IPS-15b (cell line): Measurements from ENCODE around the gene EMX1.

Source experiments
- H3K27me3 ChIP-seq: one replicate; pipeline ENCODE4 v1.6.1; 2013; ENCODE audit warnings: low read length; ENCODE audit not compliant: control insufficient read depth, insufficient read depth
- H3K36me3 ChIP-seq: one replicate; pipeline ENCODE4 v1.6.1; 2013; ENCODE audit warnings: low read length; ENCODE audit not compliant: control insufficient read depth, insufficient read depth
- H3K4me1 ChIP-seq: one replicate; pipeline ENCODE4 v1.6.1; 2013; ENCODE audit warnings: mild to moderate bottlenecking, low read length; ENCODE audit not compliant: control insufficient read depth, insufficient read depth
- H3K4me3 ChIP-seq: one replicate; pipeline ENCODE4 v1.5.1; 2013; ENCODE audit warnings: low read depth, low read length
- H3K9ac ChIP-seq: one replicate; pipeline ENCODE4 v1.6.1; 2013; ENCODE audit warnings: low read depth, mild to moderate bottlenecking, low read length
- H3K9me3 ChIP-seq: one replicate; pipeline ENCODE4 v1.6.1; 2013; ENCODE audit warnings: mild to moderate bottlenecking, low read length; ENCODE audit not compliant: control insufficient read depth, insufficient read depth

Gene EMX1

DNA sequence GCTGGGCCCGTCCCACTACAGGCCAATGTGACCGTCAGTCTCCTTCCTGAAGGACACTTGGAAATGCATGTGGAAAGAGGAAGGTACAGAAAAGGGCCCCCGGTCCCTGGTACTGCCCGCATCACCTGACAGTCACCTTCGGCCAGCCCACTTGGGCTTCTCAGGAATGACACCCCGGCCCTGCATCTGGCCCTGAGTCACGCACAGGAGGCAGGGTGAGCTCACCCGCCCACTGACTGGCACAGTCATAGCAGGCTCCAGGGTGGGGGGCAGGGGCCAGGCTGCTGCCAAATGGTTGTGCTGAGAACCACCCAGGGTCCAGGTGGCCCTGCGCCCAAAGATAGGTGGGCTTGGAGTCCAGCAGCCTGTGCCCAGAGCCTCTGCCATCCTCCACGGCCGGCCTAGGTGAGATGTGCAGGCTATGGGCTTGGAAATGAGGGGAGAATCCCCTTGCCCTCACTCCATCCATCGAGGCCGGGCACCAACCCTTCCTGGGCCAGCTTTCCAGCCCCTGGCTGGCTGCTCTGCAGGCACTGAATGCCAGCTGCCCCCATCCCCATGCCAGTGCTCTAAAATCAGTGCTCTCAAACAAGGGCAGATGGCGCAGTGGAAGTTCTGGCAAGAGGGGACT lies 14.1 kb downstream of the EMX1 start:
- peaks cover 78% of the 10 kb centered on the region for H3K27me3 ChIP-seq
- H3K9ac ChIP-seq = no peak overlapping the region

DNA sequence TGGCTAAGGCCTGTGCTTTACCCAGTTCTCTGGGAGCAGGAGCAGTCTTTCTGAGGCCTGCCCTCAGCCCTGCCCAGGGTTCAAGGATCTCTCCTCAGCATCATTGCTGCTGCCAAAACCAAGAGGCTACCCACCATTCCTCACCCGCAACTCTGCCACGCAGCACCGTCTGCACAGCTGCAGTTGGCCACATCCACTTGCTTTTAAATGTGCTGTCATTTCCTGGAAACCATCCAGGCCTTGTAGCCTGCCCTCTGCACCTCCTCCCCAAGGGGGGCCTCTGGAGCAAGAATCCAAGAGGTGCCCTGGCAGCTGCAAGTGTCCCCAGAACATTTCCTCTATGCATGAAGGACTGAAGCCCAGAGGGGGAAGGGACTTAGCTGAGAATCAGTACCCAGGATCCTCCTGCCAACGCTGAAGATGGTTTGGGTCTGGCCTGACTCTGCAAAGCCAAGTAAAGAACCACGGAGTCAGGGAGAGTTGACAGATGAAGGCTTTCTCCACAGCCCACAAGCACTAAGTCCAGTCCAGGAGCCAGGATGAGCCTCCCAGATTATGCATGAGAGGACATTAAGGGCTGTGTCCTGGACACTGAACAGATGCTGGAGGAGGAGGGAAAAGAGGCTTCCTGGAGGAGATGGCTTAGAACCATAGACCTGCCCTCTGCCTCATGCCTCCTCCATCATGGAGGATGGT lies 14.9 kb downstream of the EMX1 start:
- Histone ChIP-seq H3K27me3 (peaks cover 72% of the 10 kb centered on the region), H3K36me3 (no peaks in the 10 kb centered on the region), H3K9ac (no peak overlapping the region), H3K9me3 (no peaks in the 10 kb centered on the region), H3K4me1 (peaks cover 6% of the 10 kb centered on the region), H3K4me3 (no peak overlapping the region)

More for the DNA sequence above, 14.1 kb downstream of the EMX1 start:
- no peaks in the 10 kb centered on the region for H3K36me3 ChIP-seq
- no peaks in the 10 kb centered on the region for H3K9me3 ChIP-seq
- no peaks in the 10 kb centered on the region for H3K4me1 ChIP-seq
- H3K4me3 ChIP-seq = no peak overlapping the region

DNA sequence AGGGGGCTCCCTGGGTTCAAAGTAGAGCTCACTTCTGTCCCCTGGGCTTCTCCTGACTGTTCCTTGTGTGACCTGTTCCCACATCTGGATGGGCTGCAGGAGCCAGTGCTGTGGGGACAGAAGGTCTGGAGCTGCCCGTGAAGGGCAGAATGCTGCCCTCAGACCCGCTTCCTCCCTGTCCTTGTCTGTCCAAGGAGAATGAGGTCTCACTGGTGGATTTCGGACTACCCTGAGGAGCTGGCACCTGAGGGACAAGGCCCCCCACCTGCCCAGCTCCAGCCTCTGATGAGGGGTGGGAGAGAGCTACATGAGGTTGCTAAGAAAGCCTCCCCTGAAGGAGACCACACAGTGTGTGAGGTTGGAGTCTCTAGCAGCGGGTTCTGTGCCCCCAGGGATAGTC lies 15.5 kb downstream of the EMX1 start:
- H3K9me3 ChIP-seq = no peaks in the 10 kb centered on the region
- no peaks in the 10 kb centered on the region for H3K36me3 ChIP-seq
- H3K9ac ChIP-seq = no peak overlapping the region
- peaks cover 66% of the 10 kb centered on the region for H3K27me3 ChIP-seq
- no peak overlapping the region for H3K4me3 ChIP-seq
- peaks cover 6% of the 10 kb centered on the region for H3K4me1 ChIP-seq

DNA sequence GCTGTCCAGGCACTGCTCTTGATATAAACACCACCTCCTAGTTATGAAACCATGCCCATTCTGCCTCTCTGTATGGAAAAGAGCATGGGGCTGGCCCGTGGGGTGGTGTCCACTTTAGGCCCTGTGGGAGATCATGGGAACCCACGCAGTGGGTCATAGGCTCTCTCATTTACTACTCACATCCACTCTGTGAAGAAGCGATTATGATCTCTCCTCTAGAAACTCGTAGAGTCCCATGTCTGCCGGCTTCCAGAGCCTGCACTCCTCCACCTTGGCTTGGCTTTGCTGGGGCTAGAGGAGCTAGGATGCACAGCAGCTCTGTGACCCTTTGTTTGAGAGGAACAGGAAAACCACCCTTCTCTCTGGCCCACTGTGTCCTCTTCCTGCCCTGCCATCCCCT lies 15.9 kb downstream of the EMX1 start:
- Histone ChIP-seq H3K4me3 (no peak overlapping the region), H3K4me1 (peaks cover 6% of the 10 kb centered on the region), H3K36me3 (no peaks in the 10 kb centered on the region), H3K9me3 (no peaks in the 10 kb centered on the region), H3K27me3 (peaks cover 64% of the 10 kb centered on the region), H3K9ac (no peak overlapping the region)

DNA sequence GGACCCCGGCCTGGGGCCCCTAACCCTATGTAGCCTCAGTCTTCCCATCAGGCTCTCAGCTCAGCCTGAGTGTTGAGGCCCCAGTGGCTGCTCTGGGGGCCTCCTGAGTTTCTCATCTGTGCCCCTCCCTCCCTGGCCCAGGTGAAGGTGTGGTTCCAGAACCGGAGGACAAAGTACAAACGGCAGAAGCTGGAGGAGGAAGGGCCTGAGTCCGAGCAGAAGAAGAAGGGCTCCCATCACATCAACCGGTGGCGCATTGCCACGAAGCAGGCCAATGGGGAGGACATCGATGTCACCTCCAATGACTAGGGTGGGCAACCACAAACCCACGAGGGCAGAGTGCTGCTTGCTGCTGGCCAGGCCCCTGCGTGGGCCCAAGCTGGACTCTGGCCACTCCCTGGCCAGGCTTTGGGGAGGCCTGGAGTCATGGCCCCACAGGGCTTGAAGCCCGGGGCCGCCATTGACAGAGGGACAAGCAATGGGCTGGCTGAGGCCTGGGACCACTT lies 16.4 kb downstream of the EMX1 start:
- Histone ChIP-seq H3K9ac (no peak overlapping the region), H3K36me3 (no peaks in the 10 kb centered on the region), H3K27me3 (peaks cover 59% of the 10 kb centered on the region), H3K4me1 (peaks cover 6% of the 10 kb centered on the region), H3K9me3 (no peaks in the 10 kb centered on the region), H3K4me3 (no peak overlapping the region)

DNA sequence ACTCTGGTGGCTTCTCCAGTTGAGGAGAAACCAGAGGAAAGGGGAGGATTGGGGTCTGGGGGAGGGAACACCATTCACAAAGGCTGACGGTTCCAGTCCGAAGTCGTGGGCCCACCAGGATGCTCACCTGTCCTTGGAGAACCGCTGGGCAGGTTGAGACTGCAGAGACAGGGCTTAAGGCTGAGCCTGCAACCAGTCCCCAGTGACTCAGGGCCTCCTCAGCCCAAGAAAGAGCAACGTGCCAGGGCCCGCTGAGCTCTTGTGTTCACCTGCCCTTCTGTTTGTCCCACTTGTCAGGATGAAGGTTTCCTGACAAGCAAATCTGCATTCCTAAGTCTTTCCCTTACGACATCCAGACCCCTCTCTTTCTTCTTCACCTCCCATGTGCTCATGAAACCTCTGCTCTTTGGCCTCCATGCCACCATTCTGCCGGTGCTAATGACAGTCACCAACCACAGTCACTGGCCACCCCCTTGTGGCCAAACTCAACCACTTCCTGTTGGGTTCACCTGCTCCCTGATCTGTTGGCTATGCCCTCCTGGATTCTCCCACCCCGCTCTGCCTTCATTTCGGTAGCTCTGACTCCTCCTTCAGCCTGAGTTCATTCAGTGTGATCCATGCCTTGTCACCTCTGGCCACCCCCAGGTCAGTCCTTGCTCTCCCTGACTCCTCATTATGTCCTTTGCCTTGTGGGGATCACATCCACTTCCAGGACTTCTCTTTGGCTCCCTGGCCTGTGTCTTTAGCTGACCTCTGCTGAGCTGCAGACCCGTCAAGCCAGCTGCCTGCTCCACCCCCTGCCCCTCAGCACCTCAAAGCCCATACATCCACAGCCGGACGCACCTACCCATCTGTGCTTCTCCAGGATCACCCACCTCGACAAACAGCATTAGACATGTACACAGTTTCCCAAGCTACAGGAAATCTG lies 17.6 kb downstream of the EMX1 start:
- Histone ChIP-seq H3K9ac (no peak overlapping the region), H3K27me3 (peaks cover 49% of the 10 kb centered on the region), H3K4me1 (peaks cover 6% of the 10 kb centered on the region), H3K9me3 (no peaks in the 10 kb centered on the region), H3K36me3 (no peaks in the 10 kb centered on the region), H3K4me3 (no peak overlapping the region)

DNA sequence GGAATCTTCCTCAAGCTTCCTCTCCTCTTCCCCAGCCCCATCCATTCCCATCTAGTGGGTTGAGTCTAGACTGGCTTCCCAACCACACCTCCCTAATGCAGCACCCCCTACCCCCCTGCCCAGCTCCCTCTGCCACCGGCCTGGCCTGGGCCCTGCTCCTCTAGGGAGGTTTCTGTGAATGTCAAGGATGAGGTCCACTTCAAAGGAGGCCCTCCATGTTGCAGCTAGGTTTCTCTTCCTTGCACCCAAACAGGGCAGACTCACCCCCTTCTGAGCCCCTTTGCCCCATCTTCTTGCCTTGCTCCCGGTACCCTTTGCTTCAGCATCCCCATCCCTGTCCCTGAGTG lies 18.3 kb downstream of the EMX1 start:
- Histone ChIP-seq H3K4me1 (peaks cover 8% of the 10 kb centered on the region), H3K9ac (no peak overlapping the region), H3K27me3 (peaks cover 42% of the 10 kb centered on the region), H3K9me3 (no peaks in the 10 kb centered on the region), H3K36me3 (no peaks in the 10 kb centered on the region), H3K4me3 (no peak overlapping the region)

DNA sequence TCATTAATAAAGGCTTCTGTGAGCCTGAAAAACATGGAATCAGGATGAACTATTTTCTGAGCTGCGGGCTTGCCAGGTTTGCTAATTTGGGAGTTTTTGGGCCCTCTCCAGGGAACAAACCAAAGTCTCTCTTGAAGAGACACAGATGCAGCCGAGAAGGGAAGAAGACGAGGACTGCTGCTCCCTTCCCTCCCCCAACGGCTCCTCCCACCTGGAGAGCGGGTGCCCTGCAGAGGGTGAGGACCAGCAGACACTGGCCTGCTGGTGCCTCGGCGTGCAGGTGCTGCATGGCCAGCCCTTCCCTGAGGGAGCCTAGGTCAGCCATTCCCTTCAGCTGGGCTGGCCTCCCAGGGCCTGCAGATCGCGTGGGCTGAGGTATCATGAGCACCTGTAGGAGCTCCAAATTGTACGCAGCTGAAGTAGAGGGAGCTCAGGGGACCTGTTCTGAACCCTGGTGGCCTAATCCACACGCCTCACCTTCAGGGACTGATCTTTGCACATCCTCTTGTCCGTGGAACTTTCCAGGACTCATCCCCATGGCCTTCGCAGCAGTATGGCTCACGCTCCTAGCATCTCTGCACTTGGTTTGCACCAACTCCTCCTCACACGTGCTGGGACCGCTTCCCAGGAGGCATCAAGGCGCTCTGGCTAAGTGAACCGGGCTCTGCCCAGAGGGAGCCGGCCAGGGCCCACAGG lies 19.5 kb downstream of the EMX1 start:
- no peak overlapping the region for H3K9ac ChIP-seq
- H3K36me3 ChIP-seq = no peaks in the 10 kb centered on the region
- H3K4me1 ChIP-seq = peaks cover 9% of the 10 kb centered on the region
- H3K4me3 ChIP-seq = no peak overlapping the region
- H3K9me3 ChIP-seq = no peaks in the 10 kb centered on the region
- peaks cover 36% of the 10 kb centered on the region for H3K27me3 ChIP-seq

DNA sequence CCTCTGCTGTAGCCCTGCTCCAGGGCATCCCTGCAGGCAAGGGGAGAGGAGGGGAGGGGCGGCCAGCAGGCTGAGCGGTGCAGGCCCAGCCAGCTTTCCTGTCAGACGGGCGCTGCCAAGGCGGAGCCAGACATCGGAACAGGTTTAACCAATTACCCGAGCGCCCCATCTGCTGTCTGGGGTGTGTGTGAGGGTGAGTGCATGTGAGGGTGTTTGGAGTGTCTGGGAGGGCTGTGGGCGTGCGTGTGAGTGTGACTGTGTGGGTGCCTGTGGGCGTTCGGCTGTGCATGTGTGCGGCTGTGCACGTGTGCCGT lies 20.0 kb downstream of the EMX1 start:
- Histone ChIP-seq H3K27me3 (peaks cover 31% of the 10 kb centered on the region), H3K9ac (no peak overlapping the region), H3K36me3 (no peaks in the 10 kb centered on the region), H3K4me1 (peaks cover 9% of the 10 kb centered on the region), H3K9me3 (no peaks in the 10 kb centered on the region), H3K4me3 (no peak overlapping the region)

DNA sequence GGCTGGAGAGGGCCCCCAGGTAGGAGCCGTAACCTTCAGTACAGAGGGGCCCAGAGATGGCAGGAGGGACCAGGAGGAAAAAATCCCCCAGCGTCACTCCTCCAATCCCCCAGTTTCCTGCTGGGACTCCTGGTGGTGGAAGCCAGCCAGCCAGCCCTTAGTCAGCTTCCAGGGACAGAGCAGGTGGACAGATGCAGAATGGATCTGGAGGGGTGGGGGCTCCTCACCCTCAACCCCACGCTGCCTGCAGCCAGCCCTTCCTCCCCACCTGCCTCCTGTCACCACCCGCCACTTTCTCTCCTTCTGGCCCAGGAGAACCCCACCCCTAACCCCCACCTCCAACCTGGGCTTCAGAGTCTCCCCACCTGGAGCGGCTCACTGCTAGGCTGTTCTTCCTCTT lies 21.1 kb downstream of the EMX1 start:
- Histone ChIP-seq H3K9me3 (no peaks in the 10 kb centered on the region), H3K27me3 (peaks cover 25% of the 10 kb centered on the region), H3K36me3 (no peaks in the 10 kb centered on the region), H3K4me1 (peaks cover 9% of the 10 kb centered on the region), H3K9ac (no peak overlapping the region), H3K4me3 (no peak overlapping the region)

DNA sequence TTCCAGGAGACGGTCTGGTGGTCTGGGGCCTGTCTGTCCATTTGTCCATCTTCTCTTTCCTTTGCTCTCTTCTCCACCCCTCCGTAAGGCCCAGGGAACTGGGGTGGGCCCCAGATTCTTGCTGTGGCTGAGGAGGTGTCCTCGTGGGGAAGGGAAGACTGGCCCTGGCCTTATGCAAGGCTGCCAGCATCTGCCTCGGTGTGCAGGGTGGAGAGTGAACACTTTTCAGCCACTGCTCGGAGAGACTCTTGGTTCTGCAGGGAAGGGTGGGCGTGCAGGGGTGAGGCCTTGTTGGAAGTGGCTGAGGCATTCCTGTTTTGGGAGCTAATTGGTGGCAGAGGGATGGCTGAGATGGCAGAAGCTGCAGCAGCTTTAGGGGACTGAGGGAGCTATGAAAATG lies 23.0 kb downstream of the EMX1 start:
- H3K36me3 ChIP-seq = no peaks in the 10 kb centered on the region
- peaks cover 15% of the 10 kb centered on the region for H3K27me3 ChIP-seq
- no peak overlapping the region for H3K4me3 ChIP-seq
- peaks cover 9% of the 10 kb centered on the region for H3K4me1 ChIP-seq
- no peak overlapping the region for H3K9ac ChIP-seq
- no peaks in the 10 kb centered on the region for H3K9me3 ChIP-seq
